H1 (cell line): ENCODE results near the gene BARX1. TPM values are rescaled to one million over a fixed set of nuclear protein-coding genes. Genes with fewer than 3 reads are reported as not detected.

Experiments used
- BRCA1 ChIP-seq: IDR thresholded peaks from 2 replicates; pipeline ENCODE4 v1.6.1; 2012; ENCODE audit warnings: low read depth, low read length, improper control_type of control experiment
- GABPA ChIP-seq: IDR thresholded peaks from 2 replicates; pipeline ENCODE4 v1.6.1; 2011; ENCODE audit warnings: mild to moderate bottlenecking, low read length, moderate library complexity, borderline replicate concordance; ENCODE audit not compliant: insufficient read depth
- KDM4A ChIP-seq: IDR thresholded peaks from one replicate; pipeline ENCODE4 v1.7.1; 2012; ENCODE audit warnings: low read depth, mild to moderate bottlenecking, moderate library complexity, low read length, inconsistent platforms; ENCODE audit not compliant: severe bottlenecking
- MAFK ChIP-seq: IDR thresholded peaks from 2 replicates; pipeline ENCODE4 v1.6.1; 2012; ENCODE audit warnings: low read depth, mild to moderate bottlenecking, improper control_type of control experiment, low read length
- NANOG ChIP-seq: IDR thresholded peaks from 2 replicates; pipeline ENCODE4 v1.6.1; 2011; ENCODE audit warnings: low read length, low read depth, mild to moderate bottlenecking, inconsistent platforms; ENCODE audit not compliant: insufficient read depth, poor library complexity, severe bottlenecking
- SRF ChIP-seq: IDR thresholded peaks from 2 replicates; pipeline ENCODE4 v1.6.1; 2011; ENCODE audit warnings: mild to moderate bottlenecking, low read depth, low read length, moderate library complexity
- polyA plus RNA-seq, 7 experiments: library from polyadenylated mRNA; depleted of rRNA in 3 of 7; stranded (reverse) in 5 of 7; unstranded in 2 of 7; fragments of >200 nt in 5 of 7; fragments of 200-250 nt in 2 of 7; gene quantifications; 1 replicate in 5 of 7; 2 replicates in 1 of 7; 4 replicates in 1 of 7; pipeline versions ENCODE4 v1.2.1 to v1.2.3, GENCODE V29; 2011 to 2013; ENCODE audit warnings: missing spikeins in 2 of 7, mixed read lengths in 2 of 7
- total RNA-seq: library from RNA; stranded (reverse); fragmentation: NEBNext Ultra II Directional; extraction: Animal tissue kit (Norgen Biotek cat#: 25700); gene quantifications from 2 replicates; pipeline ENCODE4 v1.2.1, GENCODE V29; 2021
- TF ChIP-seq, protein P1 (sequence below): fragments of 300-600 bp; sonication (generic); IDR thresholded peaks from 2 replicates; pipeline ENCODE4 v1.7.1; 2012; ENCODE audit warnings: low read length, moderate library complexity, mild to moderate bottlenecking, inconsistent platforms; ENCODE audit not compliant: insufficient replicate concordance
- TF ChIP-seq, protein P2 (sequence below): IDR thresholded peaks from 2 replicates; pipeline ENCODE4 v1.6.1; 2012; ENCODE audit warnings: low read length, inconsistent platforms

Gene BARX1
- total and polyA plus RNA-seq, 2 of the 8 experiments (the other 6 are each of a cell fraction or from before 2014, with no cell fraction given), result 0.79 to 2.6 TPM

DNA sequence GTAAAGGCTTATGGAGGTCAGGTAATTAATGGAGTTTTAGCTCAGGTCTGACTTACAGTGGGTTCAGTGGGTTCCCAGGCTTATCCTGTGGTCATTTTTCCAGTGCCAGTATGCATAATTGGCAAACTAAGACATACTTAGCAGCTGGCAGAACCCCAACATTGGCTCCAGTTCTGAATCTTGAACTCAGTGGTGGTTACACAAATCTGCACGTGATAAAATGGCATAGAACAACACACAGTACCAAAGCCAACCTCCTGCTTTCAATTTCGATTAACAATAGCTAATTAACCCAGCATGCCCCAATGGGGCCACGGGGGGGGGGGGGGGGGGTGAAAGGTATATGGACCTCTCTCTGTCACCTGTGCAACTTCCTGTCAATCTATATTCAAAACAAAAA, 19.0 kb upstream of the BARX1 start (continued):
- TF ChIP-seq, protein P1, sequence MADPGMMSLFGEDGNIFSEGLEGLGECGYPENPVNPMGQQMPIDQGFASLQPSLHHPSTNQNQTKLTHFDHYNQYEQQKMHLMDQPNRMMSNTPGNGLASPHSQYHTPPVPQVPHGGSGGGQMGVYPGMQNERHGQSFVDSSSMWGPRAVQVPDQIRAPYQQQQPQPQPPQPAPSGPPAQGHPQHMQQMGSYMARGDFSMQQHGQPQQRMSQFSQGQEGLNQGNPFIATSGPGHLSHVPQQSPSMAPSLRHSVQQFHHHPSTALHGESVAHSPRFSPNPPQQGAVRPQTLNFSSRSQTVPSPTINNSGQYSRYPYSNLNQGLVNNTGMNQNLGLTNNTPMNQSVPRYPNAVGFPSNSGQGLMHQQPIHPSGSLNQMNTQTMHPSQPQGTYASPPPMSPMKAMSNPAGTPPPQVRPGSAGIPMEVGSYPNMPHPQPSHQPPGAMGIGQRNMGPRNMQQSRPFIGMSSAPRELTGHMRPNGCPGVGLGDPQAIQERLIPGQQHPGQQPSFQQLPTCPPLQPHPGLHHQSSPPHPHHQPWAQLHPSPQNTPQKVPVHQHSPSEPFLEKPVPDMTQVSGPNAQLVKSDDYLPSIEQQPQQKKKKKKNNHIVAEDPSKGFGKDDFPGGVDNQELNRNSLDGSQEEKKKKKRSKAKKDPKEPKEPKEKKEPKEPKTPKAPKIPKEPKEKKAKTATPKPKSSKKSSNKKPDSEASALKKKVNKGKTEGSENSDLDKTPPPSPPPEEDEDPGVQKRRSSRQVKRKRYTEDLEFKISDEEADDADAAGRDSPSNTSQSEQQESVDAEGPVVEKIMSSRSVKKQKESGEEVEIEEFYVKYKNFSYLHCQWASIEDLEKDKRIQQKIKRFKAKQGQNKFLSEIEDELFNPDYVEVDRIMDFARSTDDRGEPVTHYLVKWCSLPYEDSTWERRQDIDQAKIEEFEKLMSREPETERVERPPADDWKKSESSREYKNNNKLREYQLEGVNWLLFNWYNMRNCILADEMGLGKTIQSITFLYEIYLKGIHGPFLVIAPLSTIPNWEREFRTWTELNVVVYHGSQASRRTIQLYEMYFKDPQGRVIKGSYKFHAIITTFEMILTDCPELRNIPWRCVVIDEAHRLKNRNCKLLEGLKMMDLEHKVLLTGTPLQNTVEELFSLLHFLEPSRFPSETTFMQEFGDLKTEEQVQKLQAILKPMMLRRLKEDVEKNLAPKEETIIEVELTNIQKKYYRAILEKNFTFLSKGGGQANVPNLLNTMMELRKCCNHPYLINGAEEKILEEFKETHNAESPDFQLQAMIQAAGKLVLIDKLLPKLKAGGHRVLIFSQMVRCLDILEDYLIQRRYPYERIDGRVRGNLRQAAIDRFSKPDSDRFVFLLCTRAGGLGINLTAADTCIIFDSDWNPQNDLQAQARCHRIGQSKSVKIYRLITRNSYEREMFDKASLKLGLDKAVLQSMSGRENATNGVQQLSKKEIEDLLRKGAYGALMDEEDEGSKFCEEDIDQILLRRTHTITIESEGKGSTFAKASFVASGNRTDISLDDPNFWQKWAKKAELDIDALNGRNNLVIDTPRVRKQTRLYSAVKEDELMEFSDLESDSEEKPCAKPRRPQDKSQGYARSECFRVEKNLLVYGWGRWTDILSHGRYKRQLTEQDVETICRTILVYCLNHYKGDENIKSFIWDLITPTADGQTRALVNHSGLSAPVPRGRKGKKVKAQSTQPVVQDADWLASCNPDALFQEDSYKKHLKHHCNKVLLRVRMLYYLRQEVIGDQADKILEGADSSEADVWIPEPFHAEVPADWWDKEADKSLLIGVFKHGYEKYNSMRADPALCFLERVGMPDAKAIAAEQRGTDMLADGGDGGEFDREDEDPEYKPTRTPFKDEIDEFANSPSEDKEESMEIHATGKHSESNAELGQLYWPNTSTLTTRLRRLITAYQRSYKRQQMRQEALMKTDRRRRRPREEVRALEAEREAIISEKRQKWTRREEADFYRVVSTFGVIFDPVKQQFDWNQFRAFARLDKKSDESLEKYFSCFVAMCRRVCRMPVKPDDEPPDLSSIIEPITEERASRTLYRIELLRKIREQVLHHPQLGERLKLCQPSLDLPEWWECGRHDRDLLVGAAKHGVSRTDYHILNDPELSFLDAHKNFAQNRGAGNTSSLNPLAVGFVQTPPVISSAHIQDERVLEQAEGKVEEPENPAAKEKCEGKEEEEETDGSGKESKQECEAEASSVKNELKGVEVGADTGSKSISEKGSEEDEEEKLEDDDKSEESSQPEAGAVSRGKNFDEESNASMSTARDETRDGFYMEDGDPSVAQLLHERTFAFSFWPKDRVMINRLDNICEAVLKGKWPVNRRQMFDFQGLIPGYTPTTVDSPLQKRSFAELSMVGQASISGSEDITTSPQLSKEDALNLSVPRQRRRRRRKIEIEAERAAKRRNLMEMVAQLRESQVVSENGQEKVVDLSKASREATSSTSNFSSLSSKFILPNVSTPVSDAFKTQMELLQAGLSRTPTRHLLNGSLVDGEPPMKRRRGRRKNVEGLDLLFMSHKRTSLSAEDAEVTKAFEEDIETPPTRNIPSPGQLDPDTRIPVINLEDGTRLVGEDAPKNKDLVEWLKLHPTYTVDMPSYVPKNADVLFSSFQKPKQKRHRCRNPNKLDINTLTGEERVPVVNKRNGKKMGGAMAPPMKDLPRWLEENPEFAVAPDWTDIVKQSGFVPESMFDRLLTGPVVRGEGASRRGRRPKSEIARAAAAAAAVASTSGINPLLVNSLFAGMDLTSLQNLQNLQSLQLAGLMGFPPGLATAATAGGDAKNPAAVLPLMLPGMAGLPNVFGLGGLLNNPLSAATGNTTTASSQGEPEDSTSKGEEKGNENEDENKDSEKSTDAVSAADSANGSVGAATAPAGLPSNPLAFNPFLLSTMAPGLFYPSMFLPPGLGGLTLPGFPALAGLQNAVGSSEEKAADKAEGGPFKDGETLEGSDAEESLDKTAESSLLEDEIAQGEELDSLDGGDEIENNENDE, result no peak
- TF ChIP-seq KDM4A, result no peak
- TF ChIP-seq NANOG, result no peak
- no peak for TF ChIP-seq GABPA
- TF ChIP-seq, protein P2, sequence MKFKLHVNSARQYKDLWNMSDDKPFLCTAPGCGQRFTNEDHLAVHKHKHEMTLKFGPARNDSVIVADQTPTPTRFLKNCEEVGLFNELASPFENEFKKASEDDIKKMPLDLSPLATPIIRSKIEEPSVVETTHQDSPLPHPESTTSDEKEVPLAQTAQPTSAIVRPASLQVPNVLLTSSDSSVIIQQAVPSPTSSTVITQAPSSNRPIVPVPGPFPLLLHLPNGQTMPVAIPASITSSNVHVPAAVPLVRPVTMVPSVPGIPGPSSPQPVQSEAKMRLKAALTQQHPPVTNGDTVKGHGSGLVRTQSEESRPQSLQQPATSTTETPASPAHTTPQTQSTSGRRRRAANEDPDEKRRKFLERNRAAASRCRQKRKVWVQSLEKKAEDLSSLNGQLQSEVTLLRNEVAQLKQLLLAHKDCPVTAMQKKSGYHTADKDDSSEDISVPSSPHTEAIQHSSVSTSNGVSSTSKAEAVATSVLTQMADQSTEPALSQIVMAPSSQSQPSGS, result no peak
- no peak for TF ChIP-seq MAFK
- TF ChIP-seq SRF, result no peak
- no peak for TF ChIP-seq BRCA1
